NCI-H774 (cell line): ENCODE measurements around the gene SUN2.

Experiments
- DNase-seq: peaks from one replicate; lab custom pipeline; 2025; lab: John Stamatoyannopoulos, UW

Gene SUN2

DNA sequence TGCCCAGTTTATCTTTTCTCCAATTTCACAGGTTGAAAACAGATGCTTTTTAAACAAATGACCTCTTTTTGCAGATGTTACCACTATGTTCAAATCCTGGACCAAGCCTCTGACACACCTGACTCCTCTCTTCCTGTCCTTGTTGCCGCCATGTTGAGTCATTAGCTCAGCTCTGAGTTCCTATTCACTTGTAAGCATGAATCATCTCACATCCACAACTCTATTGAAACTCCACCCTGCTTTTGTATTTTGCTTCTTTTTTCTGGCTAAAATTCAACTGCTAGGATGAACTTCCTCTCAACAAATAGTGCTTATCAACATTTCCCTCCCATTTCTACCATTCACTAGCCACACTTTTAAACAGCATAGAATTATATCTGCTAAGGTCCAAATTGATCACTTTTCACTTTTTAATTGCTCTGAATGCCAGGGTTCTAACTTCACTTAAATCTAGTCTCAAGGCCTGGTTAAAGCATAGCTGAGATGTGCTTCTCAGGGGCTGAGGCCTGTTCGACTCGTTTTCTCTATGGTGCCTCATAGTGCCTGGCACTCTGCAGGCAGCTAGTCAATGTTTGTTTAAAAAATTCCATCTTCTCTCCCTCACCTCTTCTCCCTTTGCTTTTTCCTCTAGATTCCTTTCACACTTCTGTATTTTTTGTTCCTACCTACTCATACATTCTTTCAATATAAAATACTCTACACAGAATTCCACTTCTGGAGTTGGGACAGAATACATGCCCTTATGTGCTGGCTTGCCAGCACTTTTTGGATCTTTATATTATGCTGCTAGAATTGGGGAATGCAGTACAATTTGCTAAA is 59.0 kb downstream of the SUN2 start:
- DNase-seq, result no peak

DNA sequence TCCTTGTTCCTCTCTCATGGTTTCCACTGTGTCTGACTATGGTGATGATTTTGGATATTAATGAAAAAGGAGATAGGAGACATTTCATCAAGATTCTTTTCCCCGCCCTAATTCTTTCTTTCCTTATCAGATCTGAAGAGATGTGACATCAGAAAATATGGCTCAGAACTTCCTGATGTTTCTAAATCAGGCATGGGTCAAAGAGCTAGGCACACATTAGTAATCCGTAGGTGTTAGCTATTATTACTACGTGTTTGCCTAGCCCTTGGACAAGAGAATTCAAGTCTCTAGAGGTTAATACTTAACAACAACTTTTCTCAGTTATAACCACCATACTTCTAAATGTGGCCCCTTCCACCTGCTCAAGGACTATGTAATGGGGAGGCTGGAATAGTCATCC is 60.9 kb downstream of the SUN2 start:
- no peak for DNase-seq

DNA sequence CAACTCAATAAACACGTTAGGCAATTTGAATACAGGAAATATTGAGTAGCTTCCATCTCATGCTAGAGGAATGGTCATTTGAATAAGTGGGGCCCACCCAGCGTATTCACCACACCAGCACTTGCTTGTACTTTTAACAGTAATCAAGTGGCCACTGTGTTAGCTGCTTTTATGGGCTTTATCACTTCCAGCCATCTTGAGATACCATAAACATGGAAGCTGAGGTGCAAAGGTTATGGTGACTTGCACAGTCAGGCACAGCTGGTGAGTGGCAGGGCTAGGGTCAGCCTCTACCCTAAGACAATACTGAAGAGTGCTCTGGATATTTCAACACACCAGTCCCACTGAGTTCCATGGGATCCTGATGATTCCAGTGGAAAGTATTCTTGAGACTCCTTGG is 61.7 kb downstream of the SUN2 start:
- DNase-seq, result no peak

GRCh38 chr22:38689651-38690050 is 66.1 kb downstream of the SUN2 start:
- no peak for DNase-seq

DNA sequence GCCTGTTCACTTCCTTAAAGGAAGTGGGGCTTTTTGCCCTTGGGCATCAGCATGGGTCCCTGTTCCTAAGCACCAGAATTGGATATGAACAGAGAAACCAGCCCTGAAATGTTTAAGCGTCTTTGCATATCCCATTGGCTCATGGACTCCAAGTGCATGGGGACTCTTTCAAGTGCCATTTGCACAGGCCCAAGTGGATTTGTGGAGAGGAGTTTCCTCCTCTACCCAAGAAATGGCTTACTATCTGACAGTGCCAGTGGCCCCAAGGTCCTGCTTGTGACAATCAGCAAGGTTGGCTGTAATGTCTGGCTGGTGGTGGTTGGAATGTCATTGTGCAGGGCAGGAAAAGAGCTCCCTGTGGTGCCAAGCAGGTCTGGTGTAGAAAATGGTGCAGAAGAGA is 70.0 kb downstream of the SUN2 start:
- no peak for DNase-seq

DNA sequence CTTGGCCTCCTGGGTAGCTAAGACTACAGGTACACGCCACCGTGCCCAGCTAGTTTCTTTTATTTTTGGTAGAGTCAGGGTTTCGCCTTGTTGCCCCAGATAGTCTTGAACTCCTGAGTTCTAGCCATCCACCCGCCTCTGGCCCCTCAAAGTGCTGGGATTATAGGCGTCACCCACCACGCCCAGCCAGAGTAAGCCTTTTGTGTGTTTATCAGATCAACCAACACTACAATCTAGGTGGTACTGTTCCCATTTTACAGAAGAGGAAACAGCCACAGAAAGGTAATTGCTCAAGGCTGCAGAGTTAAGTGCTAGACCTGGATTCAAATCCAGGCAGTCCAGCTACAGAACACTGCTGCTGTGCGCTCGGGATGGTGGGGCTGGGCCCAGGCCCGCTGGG is 70.9 kb downstream of the SUN2 start:
- no peak for DNase-seq
